Breast epithelium (tissue), 4 donors: ENCODE results near the gene ZNF223. TPM values are rescaled to one million over a fixed set of nuclear protein-coding genes. Genes with fewer than 3 reads are reported as not detected.
A peak's percentile ranks its signal among the peaks of the same experiment; 100 is the strongest.

Experiments used
- DNase-seq, 2 donors: peaks; one replicate each; pipeline ENCODE4 v3.0.0-alpha.2; 2019; ENCODE audit warnings: low spot score in 2 of 2
- H3K27ac ChIP-seq, 2 donors: fragments of 200-600 bp; sonication (generic) in 1 of 2; one replicate each; pipeline ENCODE4 v1.5.1; 2016 to 2019; ENCODE audit warnings: mild to moderate bottlenecking in 1 of 2
- H3K27me3 ChIP-seq, 2 donors: fragments of 200-600 bp; sonication (generic) in 1 of 2; one replicate each; pipeline versions ENCODE4 v1.5.1 to v1.6.0; 2017 to 2019; ENCODE audit warnings: control low read depth in 1 of 2, mild to moderate bottlenecking in 1 of 2
- H3K36me3 ChIP-seq: fragments of 200-600 bp; one replicate; pipeline ENCODE4 v1.5.1; 2019
- H3K4me1 ChIP-seq, 2 donors: fragments of 200-600 bp; sonication (generic); one replicate each; pipeline ENCODE4 v1.5.1; 2016 to 2019; ENCODE audit warnings: control low read depth in 1 of 2
- H3K4me3 ChIP-seq, 3 donors: fragments of 200-600 bp; sonication (generic); 1 replicate in 2 of 3; 2 replicates in 1 of 3; pipeline ENCODE4 v1.5.1; 2016 to 2019; ENCODE audit warnings: mild to moderate bottlenecking in 3 of 3, moderate library complexity in 2 of 3
- H3K9me3 ChIP-seq, 2 donors: fragments of 200-600 bp; sonication (generic) in 1 of 2; one replicate each; pipeline ENCODE4 v1.5.1; 2016 to 2019; ENCODE audit warnings: control low read depth in 1 of 2
- POLR2A ChIP-seq: fragments of 450-650 bp; IDR thresholded peaks from one replicate; pipeline ENCODE4 v1.6.1; 2016; ENCODE audit warnings: antibody characterized with exemption, mild to moderate bottlenecking, moderate library complexity
- POLR2AphosphoS5 ChIP-seq, 3 donors: sonication (generic); formaldehyde crosslinking; IDR thresholded peaks; one replicate each; pipeline ENCODE4 v1.6.1; 2017; ENCODE audit warnings: antibody characterized with exemption in 3 of 3
- intact Hi-C: fragments of 100-400 bp; cut with DNase I; formaldehyde crosslinking; loops from one replicate; pipeline ENCODE4 v1.15.1; 2023; ENCODE audit warnings: low total_unique reads
- total RNA-seq, 3 donors: library from RNA; depleted of rRNA; stranded (reverse); fragments of >200 nt; gene quantifications; one replicate each; pipeline ENCODE4 v1.1.0, GENCODE V29; 2016
- TF ChIP-seq, protein P1 (sequence below), 3 donors: fragments of 450-650 bp; IDR thresholded peaks; one replicate each; pipeline ENCODE4 v1.5.1; 2016 to 2017; ENCODE audit warnings: antibody characterized with exemption in 3 of 3, mild to moderate bottlenecking in 3 of 3, moderate library complexity in 3 of 3

The ZNF223 gene
- 10 to 100 TPM in 1 of 3 donors, 1 to 10 TPM in 2; 2.6 to 12.3 (median 5.6) TPM for total RNA-seq

DNA sequence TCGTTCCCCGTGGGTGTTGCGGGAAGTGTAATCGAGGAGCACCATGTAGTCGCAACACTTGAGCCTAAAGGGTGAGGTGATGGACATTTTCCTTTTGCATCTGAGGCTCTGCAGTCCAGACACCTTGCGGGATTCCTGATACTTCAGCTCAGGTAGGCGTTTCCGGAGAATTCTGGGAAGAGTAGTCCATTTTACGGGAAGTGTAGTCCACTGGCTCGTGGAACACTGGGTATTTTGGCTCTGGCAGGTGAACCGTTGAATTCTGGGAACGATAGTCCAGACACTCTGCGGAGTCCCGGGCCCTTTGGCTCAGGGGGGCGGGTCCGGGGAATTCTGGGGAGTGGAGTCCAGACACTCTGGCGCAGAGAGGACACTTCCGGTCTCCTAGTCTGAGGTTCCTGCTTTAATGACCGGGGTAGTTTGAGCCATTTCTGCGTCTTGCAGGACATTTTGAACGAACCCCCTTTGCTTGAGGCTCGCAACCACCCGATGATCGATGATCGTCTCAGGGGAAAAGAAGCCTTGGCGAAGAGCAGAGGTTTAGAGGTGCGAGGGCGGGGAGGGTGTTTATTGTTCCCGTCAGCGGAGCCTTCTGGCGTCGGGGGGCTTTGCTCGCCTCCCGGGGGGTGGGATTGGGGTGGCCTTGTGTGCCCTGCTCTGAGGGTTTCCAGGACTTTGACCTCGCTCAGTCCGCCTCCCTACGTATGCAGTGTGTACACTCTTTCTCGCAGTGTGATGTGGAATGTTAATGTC lies at the start of gene ZNF223:
Gene ZNF223, plus strand, starts transcription at position 387 of the 753 bp plus-strand sequence. CDS start 3,141 bp downstream, outside the sequence.
- DNase-seq = peak; percentile 93 to 96
- Histone ChIP-seq H3K4me3 (peak within 1 kb of the TSS; percentile 64 to 87 (median 80)), H3K9me3 (peaks cover 0 to 7% of the 10 kb centered on the region in 2 donors), H3K4me1 (no peaks in the 10 kb centered on the region), H3K27ac (peak within 1 kb of the TSS; percentile 85), H3K36me3 (peaks cover 5% of the 10 kb centered on the region), H3K27me3 (no peaks in the 10 kb centered on the region)
- TF ChIP-seq, protein P1, sequence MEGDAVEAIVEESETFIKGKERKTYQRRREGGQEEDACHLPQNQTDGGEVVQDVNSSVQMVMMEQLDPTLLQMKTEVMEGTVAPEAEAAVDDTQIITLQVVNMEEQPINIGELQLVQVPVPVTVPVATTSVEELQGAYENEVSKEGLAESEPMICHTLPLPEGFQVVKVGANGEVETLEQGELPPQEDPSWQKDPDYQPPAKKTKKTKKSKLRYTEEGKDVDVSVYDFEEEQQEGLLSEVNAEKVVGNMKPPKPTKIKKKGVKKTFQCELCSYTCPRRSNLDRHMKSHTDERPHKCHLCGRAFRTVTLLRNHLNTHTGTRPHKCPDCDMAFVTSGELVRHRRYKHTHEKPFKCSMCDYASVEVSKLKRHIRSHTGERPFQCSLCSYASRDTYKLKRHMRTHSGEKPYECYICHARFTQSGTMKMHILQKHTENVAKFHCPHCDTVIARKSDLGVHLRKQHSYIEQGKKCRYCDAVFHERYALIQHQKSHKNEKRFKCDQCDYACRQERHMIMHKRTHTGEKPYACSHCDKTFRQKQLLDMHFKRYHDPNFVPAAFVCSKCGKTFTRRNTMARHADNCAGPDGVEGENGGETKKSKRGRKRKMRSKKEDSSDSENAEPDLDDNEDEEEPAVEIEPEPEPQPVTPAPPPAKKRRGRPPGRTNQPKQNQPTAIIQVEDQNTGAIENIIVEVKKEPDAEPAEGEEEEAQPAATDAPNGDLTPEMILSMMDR (IDR thresholded peaks at IDR 0.05) = no peak
- TF ChIP-seq POLR2AphosphoS5 (IDR thresholded peaks at IDR 0.05) (peak; percentile 69 to 81 (median 79)), POLR2A (no peak)
- intact Hi-C loops = no loop called here

- intact Hi-C loops = no loop called here
- no peaks in the 10 kb centered on the region for H3K36me3 ChIP-seq
- no peak for DNase-seq
- no peaks in the 10 kb centered on the region for H3K27me3 ChIP-seq
- TF ChIP-seq POLR2A = no peak
- TF ChIP-seq POLR2AphosphoS5 (IDR thresholded peaks at IDR 0.05) = no peak
- TF ChIP-seq, protein P1 (IDR thresholded peaks at IDR 0.05) = no peak
- peak overlapping the region; percentile 74 to 84 (median 78) for H3K4me3 ChIP-seq
- H3K27ac ChIP-seq = peak overlapping the region; percentile 88 to 89
- peaks cover 0 to 6% of the 10 kb centered on the region in 2 donors for H3K4me1 ChIP-seq
- peaks cover 22 to 39% of the 10 kb centered on the region in 2 donors for H3K9me3 ChIP-seq
Observed at GRCh38 chr19:44002212-44002565, 49.6 kb upstream of the ZNF223 start.

DNA sequence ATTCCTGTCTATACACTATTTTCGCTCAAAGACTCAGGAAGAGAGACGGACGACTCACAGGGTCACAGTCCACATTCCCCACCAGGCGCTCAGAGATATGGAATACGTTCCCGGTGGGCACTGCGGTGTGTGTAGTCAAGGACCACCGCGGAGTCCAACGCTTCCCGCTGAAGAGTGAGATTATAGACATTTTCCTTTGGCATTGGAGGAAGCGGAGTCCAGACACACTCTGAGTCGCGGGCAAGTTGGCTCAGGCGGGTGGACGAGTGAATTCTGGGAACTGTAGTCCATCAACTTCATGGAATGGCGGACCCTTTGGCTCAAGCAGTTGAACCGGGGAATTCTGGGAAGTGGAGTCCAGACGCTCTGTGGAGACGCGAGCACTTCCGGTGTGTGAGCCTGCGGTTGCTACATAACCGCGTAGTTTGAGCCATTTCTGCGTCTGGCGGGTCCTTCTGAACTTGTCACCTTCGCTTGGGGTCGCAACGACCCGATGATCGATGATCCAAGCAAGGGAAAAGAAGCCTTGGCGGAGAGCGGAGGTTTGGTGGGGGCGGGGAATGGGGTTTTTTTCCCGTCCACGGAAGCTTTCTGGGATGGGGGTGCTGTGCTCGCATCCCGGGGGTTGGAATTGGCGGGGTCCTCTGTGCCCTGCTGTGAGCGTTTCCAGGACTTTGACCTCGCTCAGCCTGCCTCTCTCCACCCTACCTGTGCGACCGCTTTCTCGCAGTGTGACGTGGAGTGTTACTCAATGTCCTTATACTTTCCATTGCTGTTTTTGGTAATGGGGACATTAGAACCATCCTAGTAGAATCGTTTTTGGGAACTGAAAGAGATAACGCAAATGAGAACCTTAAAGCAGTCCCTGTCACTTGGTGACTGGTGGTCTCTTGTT lies 49.0 kb upstream of the ZNF223 start, which contains the start of gene ZNF230:
Gene ZNF230, plus strand, starts transcription at position 392 of the 895 bp plus-strand sequence. CDS start 4,122 bp downstream, outside the sequence.
- intact Hi-C loops = no loop called here
- peak within 1 kb of the TSS; percentile 74 to 84 (median 78) for H3K4me3 ChIP-seq
- H3K27ac ChIP-seq = peak within 1 kb of the TSS; percentile 88 to 89
- TF ChIP-seq POLR2AphosphoS5 (IDR thresholded peaks at IDR 0.05) (peak; percentile 74 to 81 (median 78)), POLR2A (no peak)
- peak; percentile 83 to 90 for DNase-seq
- peaks cover 22 to 39% of the 10 kb centered on the region in 2 donors for H3K9me3 ChIP-seq
- no peaks in the 10 kb centered on the region for H3K27me3 ChIP-seq
- H3K36me3 ChIP-seq = no peaks in the 10 kb centered on the region
- H3K4me1 ChIP-seq = peaks cover 0 to 6% of the 10 kb centered on the region in 2 donors

DNA sequence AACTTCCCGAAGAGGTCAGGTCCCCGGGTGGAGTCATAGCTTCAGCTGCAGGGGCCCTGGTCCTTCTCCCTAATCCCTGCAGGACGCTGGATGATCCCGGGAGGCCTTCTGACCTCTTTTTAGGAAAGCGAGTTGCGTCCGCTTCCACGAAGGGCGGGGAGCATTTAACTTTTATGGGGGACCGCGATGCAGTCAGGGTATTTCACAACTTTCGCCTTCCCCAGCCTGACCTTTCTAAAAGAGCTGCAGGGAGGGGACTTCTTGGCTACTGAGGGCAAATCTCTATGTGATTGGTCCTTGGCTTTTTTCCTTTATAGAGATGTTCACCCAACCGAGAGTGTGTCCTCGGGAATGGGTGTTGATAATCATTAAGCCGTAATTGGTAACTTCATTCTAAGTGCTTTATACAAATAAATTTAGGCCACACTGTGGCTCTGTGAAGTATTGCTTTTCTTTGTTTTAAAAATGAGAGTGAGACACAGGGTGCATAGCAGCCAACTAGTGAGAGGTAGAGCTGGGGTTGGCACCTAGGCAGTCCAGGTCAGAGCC lies 48.3 kb upstream of the ZNF223 start:
- intact Hi-C loops = loop anchor here (2.0 kb wide), 1 partner anchor 53 kb away; the partner anchor contains the start of gene ZNF221
- no peak for DNase-seq
- H3K9me3 ChIP-seq = peaks cover 25 to 40% of the 10 kb centered on the region in 2 donors
- peak overlapping the region; percentile 74 to 84 (median 78) for H3K4me3 ChIP-seq
- H3K36me3 ChIP-seq = peaks cover 3% of the 10 kb centered on the region
- H3K4me1 ChIP-seq = peaks cover 0 to 6% of the 10 kb centered on the region in 2 donors
- no peaks in the 10 kb centered on the region for H3K27me3 ChIP-seq
- peak overlapping the region; percentile 88 to 89 for H3K27ac ChIP-seq
- TF ChIP-seq POLR2A (no peak), POLR2AphosphoS5 (IDR thresholded peaks at IDR 0.05) (no peak)
- TF ChIP-seq, protein P1 (IDR thresholded peaks at IDR 0.05) = no peak

DNA sequence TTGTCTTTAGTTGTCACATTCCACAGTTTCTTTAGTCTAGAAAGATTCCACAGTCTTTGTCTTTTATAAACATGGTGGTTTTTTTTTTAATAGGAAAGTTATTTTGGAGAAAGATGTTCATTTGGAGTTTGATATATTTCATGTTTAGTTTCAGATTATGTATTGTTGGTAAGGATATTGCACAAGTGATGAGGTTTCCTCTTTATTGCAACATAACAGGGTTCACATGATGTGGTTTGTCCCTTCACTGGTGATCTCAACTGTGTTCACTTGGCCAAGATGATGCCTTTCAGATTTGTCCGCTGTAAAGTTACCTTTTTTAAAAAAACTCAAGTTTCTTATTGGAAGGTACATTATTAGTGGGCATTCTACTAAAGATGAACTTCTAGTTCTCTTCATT lies 45.9 kb upstream of the ZNF223 start:
- H3K36me3 ChIP-seq = peaks cover 28% of the 10 kb centered on the region
- no peaks in the 10 kb centered on the region for H3K27me3 ChIP-seq
- intact Hi-C loops = loop anchor here (2.0 kb wide), 1 partner anchor 55 kb away; the partner anchor contains the start of gene ZNF221
- H3K27ac ChIP-seq = no peak overlapping the region
- TF ChIP-seq, protein P1 (IDR thresholded peaks at IDR 0.05) = no peak
- no peak for TF ChIP-seq POLR2AphosphoS5 (IDR thresholded peaks at IDR 0.05)
- no peak for TF ChIP-seq POLR2A
- DNase-seq = no peak
- peaks cover 0 to 6% of the 10 kb centered on the region in 2 donors for H3K4me1 ChIP-seq
- H3K9me3 ChIP-seq = peaks cover 45 to 55% of the 10 kb centered on the region in 2 donors
- no peak overlapping the region for H3K4me3 ChIP-seq
